Inflammatory macrophage treated with lipopolysaccharide for 4 hours (primary cell): ENCODE measurements around the gene DICER1.

Source experiments
- DNase-seq: peaks from one replicate; pipeline ENCODE4 v3.0.0-alpha.2; 2020

DICER1 gene

DNA sequence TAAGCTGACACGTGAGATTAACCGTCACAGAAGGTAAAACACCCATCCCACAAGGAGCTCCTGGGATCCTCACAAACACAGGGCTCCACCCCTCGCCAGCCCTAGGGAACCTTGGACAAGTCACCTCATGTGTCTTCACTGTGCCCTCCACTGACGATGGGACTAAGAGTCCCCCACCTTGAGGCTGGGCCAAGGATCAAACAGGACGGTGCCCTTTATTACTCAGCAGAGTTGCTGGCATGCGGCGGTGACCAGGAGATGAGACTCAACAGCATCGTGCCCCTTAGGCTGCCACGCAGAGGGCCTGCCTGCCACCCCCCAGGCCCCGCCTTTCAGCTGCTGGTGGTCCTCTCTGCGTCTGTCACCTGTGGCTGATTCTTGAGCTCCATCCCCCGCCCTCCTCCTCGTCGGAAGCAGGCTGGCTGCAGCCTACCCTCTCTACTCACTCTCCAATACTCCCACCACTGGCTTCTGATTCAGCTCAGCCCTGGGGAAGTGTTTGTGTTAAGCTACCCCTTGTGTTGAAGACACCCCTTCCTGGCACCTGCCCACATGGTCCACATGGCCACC lies 105.2 kb downstream of the DICER1 start:
- no peak for DNase-seq

DNA sequence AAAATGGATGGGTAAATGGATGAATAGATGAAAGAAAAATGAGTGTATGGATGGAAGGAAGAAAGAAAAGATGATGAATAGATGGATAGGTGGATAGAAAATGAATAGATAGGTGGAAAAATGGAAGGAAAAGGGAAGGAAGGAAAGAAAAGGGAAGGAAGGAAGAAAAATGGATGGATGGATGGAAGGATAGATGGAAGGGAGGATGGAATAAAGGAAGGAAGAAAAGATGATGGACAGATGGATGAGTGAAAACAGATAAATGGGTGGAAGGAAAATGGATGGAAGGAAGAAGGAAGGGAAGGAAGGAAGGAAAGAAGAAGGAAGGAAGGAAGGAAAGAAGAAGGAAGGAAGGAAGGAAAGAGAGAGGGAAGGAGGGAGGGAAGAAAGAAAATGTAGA lies 107.4 kb downstream of the DICER1 start:
- no peak for DNase-seq

DNA sequence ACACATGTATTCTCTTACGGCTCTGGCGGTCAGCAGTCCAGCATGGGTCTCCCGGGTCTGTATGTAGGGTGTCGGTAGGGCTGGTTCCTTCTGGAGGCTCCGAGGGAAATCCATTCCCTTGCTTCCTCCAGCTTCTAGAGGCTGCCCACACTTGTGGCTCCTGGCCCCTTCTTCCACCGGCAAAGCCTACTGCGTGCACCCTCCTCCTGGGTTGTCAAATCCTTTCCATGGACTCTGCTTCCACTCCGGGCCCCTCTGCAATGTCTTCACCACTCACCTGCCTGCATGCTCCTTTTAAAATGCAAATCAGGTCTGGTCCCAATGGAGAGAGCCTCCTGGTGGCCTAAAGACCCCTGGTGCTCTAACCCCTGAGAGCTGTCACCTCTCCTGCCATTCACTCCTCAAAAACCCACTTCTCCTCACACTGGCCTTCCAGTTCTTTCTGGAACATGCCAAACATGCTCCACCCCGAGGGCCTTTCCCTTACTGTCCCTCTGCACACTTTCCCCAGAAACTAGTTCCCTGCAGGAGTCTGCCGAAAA lies 108.5 kb downstream of the DICER1 start:
- DNase-seq = no peak

DNA sequence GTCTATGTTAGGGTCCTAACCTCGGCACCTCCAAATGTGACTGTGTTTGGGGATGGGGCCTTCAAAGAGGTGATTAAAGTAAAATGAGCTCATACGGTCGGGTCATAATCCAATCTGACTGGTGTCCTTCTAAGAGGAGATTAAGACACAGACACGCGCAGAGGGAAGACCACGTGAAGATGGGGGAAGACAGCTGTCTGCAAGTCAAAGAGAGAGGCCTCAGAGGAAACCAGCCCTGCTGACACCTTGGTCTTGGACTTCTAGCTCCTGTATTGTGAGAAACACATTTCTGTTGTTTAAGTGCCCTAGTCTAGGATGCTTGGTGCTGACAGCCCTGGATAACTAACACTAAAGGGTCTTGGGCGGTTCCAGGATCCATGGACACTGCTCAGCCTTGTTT lies 109.6 kb downstream of the DICER1 start:
- DNase-seq = no peak

DNA sequence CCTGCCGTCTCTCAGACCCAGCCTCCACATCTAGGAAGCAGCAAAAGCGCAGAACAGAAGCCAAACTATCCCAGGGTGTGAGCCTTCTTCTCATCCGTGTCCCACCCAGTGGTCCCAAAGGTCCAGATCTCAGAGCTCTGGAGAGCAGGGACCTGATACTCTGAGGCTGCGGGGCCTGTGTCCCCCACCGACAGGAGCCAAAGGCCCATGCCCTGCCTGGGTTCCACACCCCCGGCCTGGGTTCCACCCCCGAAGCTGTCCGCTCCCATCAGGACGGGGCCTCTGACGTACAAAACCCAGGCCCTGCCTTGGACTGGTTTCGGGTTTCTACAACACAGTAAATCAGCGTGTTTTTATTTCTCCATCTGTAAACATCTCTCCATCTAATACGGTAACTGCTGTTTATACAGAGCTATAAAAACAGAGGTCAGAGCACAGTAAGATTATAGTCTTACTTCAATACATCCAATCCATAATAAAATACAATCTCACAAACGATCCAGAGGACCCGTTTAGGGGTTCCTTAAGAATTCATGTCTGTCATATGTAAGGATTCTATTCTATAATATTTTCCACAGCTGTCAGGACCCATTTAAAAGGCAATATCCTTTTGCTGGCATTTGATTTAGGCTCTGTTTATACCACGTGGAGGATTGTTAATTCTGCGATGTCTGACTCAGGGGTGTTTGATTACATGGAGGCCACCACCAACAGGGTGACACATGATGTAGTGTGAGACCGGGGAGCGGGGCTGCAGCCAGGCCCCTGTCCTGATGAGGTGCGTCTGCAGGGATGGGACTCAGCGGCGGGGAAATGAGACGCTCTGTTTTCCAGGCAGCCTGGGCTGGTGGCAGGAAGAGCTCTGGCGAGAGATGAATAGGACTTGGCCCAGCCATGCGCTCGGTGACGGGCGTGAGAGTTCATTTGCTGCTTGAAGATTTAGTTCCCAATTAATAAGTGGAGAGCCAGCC lies 110.3 kb downstream of the DICER1 start:
- DNase-seq = no peak

DNA sequence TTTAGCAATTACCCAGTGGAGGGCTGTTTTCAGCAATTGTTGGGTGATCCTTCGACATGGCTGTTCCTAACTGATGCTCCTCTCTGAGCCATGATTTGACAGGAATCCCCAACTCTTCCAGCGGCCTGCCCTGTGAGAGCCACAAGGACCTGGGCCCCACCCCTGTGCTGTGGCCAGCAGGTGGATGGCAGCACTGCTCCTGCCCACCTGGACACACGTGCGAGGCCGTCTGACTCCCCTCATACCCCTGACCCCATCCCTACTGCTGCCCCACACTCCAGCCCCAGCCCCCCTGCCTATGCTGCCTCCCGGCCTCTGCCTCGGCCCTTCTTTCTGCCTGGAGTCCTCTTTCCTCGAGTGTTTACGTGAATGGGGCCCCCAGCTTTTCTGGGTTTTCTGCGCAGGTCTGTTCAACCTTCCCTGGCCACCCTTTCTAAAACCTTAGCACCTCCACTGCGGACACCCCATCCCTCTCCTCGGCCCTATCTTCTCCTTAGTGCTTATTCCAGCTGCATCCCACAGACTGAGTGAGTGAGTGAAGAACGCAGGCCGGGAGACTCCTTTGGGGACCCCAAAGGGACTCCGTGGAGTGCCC lies 111.4 kb downstream of the DICER1 start:
- no peak for DNase-seq

DNA sequence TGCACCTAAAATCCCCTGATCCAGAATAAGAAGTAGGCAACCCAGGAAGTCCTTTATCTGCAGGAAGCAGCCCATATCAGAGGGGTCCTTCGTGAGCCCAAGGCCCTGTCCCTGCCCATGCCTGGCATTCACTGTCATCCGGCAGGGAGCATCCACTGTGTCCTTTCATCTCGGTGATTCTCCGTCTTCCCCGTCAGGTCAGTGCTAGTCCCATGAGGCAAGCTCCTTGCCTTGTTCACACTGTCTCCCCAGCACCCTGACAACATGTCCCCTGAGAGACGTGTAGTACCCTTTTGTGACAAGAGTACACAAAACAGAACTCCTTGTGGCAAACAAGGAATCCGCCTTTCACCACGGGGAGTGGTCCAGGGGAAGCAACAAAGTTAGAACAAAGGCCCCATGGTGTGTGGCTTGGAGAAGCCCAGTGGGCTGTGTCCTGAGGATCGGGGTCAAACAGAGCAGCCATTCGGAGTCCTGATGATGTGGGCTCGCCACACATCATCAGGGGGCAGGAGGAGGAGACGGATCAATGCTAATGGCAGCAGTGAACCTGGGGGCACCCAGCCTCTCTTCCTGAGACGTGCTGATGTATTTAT lies 112.1 kb downstream of the DICER1 start:
- no peak for DNase-seq

DNA sequence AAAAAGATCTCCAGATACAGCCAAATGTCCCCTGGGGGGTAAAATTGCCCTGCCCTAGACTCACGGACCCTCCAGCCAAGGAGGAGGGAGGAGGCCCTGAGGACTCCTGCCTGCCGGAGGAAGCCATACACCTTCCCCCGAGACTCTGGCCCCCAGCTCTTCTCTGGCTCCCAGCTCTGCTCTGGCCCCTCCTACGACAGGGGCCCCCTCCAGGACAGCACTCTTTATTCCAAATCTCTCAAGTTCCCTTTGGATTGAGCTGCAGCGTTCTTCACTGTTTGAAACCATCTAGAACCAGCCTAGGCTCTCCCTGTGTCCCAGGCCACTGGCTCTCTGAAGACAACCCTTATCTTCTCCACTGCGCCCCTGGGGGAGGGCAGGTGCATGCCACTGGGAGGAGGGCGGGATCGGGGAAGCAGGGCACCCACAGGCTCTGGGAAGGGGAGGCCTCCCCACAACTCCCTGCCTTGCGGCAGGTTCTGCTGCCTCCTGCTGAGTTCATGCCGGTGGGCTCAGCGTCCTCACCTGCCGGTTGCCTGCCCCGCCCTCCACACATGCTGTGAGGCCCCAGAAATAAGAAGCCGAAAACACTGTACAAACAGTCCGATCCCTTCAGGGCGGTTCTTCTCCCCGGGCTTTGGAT lies 112.7 kb downstream of the DICER1 start:
- DNase-seq = no peak

DNA sequence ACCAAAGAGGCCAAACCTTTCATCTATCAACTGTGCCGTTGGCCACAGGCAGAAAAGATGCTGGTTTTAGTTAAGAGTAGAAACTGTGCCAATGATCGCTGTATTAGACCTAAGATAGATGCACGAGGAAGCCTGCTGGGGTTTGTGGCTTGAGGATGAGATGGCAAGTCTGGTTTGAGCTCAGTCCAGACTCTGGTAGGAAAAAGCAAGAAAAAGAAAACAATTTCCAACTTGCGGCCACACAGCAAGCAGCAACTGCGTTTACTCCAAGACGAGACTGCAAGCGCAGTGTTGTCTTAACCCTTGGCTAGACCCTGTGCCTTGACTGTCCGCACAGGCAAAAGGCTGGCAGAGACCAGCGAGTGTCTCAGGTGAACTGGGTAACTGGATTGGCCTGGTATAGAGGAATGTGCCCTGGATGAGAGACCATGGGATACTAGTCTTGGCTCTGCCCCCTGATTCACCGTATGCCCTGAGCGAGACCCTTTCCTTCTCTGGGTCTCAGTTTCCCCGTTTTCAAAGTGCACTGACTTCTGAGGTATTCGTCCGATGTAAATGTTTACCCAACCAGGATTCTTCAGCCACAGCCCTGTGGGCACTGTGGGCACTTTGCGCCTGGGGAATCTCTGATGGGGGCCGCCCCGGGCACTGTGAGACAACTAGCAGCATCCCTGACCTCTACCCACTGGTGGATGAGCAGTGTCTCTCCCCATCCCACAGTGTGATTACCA lies 113.4 kb downstream of the DICER1 start:
- DNase-seq = no peak

DNA sequence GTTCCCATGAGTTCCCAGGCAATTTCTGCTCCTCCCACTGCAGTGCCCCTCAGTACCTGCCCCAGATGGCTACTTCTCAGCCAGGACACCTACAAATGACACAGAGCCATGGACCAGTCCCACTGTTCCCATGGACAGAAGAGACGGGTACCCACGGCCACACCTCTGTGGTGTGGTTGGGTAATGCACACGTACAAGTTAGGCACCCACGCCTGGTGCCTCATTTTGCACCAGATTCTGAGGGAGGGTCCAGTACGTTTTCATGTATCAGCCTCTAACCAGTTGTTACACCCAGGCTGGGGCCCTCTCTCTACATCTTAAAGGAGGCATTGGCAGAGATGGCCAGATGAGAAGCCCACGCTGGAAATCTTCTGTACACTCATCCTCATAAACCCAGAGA lies 114.0 kb downstream of the DICER1 start:
- DNase-seq = no peak

DNA sequence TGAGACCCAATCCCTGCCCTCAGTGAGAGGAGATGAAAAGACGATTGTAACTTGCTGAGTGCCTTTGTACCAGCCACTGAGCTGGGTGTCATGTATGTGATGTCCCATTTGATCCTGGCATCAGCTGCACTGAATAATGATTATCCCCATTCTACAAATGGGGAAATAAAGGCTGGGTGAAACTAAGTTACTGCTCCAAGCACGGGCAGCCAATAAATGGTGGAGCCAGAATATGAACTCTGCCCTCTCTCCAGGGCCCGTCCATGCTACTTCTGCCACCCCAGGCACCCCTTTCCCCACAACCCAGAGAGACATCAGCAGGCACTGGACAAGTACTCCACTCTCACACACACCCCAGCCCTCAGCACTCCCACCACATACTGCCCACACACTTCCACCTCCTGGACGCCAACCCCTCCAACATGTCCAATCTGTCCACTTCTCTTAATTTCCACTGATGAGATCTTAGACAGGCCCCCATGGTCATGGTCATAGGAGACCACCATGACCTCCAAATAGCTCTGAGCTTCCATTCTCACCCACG lies 115.8 kb downstream of the DICER1 start:
- DNase-seq = no peak

DNA sequence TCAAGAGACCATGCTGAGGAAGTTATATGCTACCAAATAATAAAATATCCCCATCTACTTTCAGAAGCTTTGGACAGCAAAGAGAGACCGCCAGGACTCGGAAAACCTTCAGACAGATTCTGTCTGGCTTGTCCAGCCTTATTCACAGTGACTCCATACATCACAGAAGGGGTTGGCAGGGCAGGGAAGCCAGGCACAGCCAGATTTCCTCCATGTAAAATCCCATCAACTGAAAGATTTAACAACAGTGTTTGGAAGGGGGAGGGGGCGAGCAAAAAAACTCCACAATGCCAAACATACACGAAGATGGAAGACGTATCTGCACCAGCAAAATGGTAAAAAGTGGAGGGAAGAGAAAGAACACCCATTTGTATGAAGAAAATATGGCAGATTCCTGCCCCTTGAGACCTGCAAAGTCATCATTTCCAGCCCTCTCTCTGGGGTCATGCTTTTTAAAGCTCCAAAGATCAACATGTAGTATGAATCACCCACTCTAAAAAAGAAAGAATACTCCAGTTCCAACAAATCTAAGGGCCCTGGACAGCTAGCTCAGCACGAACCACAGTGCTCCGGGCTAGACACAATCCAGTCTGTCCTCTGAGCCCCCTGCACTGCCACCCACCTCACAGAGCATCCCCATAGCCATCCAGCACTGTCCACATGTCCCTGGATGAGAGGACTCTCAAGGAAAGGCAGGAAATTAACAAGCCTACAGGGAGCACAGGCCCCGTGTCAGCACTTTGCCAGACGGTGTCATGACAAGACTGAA lies 116.4 kb downstream of the DICER1 start:
- no peak for DNase-seq

DNA sequence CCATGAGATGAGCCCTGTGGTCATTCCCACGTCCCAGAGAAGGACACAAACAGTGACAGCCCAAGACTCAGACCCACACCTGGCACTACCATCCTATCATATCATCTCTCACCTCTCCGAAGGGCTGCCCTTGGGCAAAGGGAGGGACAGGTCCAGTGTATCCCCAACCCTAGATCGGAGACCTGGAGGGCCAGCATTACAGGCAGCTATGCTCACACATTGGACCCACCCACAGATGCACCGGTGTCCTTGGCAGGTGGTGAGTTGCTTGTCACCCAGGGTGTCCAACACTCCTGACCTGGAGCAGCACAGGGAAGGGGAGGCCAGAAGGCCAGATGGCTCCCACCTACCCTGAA lies 117.4 kb downstream of the DICER1 start:
- DNase-seq = no peak

DNA sequence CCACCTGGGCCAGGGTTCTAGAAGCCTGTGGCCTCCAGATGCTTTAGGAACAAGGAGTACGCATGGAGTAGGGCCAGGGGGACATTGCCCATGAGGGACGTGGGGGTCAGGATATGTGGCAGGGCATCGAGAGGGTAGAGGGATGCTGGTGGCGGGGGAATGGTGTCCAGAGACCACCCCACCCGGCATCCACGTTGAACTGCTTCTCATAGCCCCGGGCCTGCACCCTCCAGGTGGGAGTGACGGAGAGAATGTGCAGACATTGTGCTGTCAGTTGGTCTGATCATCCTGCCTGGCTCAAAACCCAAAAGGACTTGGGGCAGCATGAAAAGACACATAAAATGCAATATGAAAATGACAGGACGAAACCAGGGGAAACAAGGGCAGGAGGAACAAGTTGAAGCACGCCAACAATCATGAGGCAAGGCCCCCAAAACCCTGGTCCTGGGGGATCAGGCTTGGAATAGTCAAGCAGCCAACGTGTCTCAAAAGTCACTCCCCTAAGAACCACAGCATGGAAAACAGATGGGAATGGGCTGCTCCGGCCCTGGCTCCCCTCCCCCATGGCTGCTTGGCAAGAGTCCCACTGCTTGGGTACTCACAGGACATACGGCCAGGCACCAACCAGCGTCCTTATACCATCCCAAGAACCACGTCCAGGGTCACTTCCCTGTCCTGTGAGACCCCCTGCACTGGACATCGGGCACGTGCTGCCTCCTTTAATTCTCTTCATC lies 117.9 kb downstream of the DICER1 start:
- no peak for DNase-seq

DNA sequence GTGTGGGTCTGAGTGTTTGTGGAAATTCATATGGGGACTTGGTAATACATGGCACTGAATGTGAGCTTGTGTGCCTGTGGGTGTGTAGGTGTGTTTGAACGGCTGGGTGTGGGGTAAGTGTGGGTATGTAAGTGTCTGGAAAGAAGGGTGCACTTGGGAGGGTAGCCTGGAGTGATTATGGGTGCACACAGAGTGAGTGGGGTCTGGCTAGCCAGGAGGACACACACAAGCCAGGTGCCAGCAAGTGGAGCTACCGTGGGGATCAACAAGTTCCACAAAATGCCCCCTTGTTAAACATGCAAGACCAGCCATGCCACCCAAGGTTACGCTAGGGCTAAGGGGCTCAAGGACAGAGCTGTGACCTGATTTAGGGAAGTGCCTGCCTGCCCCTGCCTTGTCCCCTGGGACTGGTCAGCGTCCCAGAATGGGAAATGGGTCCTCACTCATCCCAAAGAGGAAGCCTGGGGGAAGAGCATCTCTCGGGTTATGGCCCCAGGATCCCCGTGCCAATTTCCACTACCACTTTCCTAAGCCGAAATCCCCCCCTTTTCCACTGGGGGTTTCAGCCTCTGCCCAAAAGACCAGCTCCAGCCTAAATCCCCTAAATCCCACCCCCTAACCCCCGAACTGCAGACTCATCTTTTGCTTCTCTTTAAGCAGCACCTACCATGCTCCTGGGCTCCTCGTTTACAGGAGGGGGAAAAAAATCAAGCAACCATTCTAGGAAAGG lies 118.6 kb downstream of the DICER1 start:
- no peak for DNase-seq

DNA sequence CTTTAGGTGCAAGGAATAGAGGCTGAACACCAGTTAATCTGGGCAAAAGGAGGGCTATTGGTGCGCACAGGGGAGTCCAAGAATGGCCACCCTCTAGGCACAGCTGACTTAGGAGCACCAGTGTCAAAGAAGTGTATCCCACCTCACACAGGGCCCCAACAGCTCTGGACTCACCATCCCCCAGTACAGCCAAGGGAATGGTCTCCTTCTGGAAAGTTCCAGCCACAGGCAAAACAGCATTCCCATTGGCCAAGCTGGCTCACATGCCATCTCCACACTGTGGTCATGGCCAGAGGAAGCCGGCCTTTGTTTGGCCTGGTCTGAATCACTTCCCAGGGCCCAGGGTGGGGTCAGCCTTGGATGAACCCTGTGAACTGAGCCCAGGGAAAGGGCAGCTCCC lies 120.1 kb downstream of the DICER1 start:
- no peak for DNase-seq
